OCI-LY7 (cell line): ENCODE measurements around the gene CD300E. TPM values are rescaled to one million over a fixed set of nuclear protein-coding genes. Genes with fewer than 3 reads are reported as not detected.

Source experiments
- BruUV-seq: library from RNA; stranded (reverse); fragments of 400-500 nt; replicated peaks from 2 replicates; lab custom pipeline; 2021; lab: Mats Ljungman, UMichigan
- CTCF ChIA-PET: fragments of 300-600 bp; sonication (Branson Sonifier 250); formaldehyde crosslinking; loops from one replicate; lab custom pipeline; 2022; ENCODE audit warnings: antibody characterized with exemption; ENCODE audit not compliant: unreplicated experiment; lab: Charles Lee
- POLR2A ChIA-PET: fragments of 300-600 bp; sonication (Branson Sonifier 250); formaldehyde crosslinking; loops from one replicate; lab custom pipeline; 2022; ENCODE audit warnings: antibody characterized with exemption; lab: Charles Lee
- DNase-seq: peaks from one replicate; pipeline ENCODE4 v3.0.0-alpha.2; 2015; ENCODE audit warnings: low spot score
- H2AFZ ChIP-seq: fragments of 200-600 bp; sonication (generic), shearing (Covaris generic); 2 replicates; pipeline ENCODE4 v1.6.1; 2014; ENCODE audit warnings: mild to moderate bottlenecking, antibody characterized with exemption, low read length, moderate library complexity
- H3K27ac ChIP-seq: fragments of 200-600 bp; sonication (generic); 2 replicates; pipeline ENCODE4 v1.5.1; 2014; ENCODE audit warnings: mixed run types, low read depth, mild to moderate bottlenecking, moderate library complexity, low read length, inconsistent platforms; ENCODE audit not compliant: poor library complexity, severe bottlenecking
- H3K36me3 ChIP-seq: fragments of 200-600 bp; sonication (generic); 2 replicates; pipeline ENCODE4 v1.6.1; 2014; ENCODE audit warnings: mild to moderate bottlenecking, antibody characterized with exemption, low read length, moderate library complexity, mixed read lengths; ENCODE audit not compliant: insufficient read depth
- H3K4me1 ChIP-seq: fragments of 200-600 bp; sonication (generic); 2 replicates; pipeline ENCODE4 v1.5.1; 2014; ENCODE audit warnings: mild to moderate bottlenecking, low read length; ENCODE audit not compliant: insufficient read depth, poor library complexity, severe bottlenecking
- H3K4me2 ChIP-seq: fragments of 200-600 bp; sonication (generic); 2 replicates; pipeline ENCODE4 v1.6.1; 2014; ENCODE audit warnings: mild to moderate bottlenecking, low read length
- H3K4me3 ChIP-seq: fragments of 200-600 bp; sonication (generic); 2 replicates; pipeline ENCODE4 v1.5.1; 2014; ENCODE audit warnings: mild to moderate bottlenecking, low read depth, low read length; ENCODE audit not compliant: poor library complexity, severe bottlenecking
- H3K79me2 ChIP-seq: fragments of 200-600 bp; sonication (generic); 2 replicates; pipeline ENCODE4 v1.6.1; 2016; ENCODE audit warnings: low read depth, mild to moderate bottlenecking, low read length, moderate library complexity, mixed read lengths; ENCODE audit not compliant: insufficient read depth
- H3K9me2 ChIP-seq: fragments of 200-600 bp; sonication (generic); 2 replicates; pipeline ENCODE4 v1.6.1; 2016; ENCODE audit warnings: mild to moderate bottlenecking, low read length, mixed read lengths; ENCODE audit not compliant: insufficient read depth
- H3K9me3 ChIP-seq: fragments of 200-600 bp; sonication (generic); 2 replicates; pipeline ENCODE4 v1.6.1; 2014; ENCODE audit warnings: mild to moderate bottlenecking, mixed run types, low read length, mixed read lengths
- H4K20me1 ChIP-seq: fragments of 200-600 bp; sonication (generic); 2 replicates; pipeline ENCODE4 v1.6.1; 2014; ENCODE audit warnings: mild to moderate bottlenecking, antibody characterized with exemption, low read length, moderate library complexity, mixed read lengths; ENCODE audit not compliant: insufficient read depth
- EZH2phosphoT487 ChIP-seq: fragments of 200-600 bp; sonication (generic); IDR thresholded peaks from 2 replicates; pipeline ENCODE4 v1.6.1; 2018; ENCODE audit warnings: low read depth, borderline replicate concordance, mild to moderate bottlenecking, mixed run types, antibody characterized with exemption, low read length, moderate library complexity, mixed read lengths
- intact Hi-C: fragments of 100-400 bp; cut with micrococcal nuclease; formaldehyde crosslinking; loops from one replicate; pipeline ENCODE4 v1.10.0; 2022; ENCODE audit not compliant: unreplicated experiment
- total RNA-seq, 2 experiments: library from RNA; depleted of rRNA in 1 of 2; stranded (reverse); fragments of >200 nt in 1 of 2; shearing (Covaris generic) in 1 of 2; gene quantifications; 2 replicates each; pipeline ENCODE4 v1.2.3, GENCODE V29; 2014 to 2022
- TF ChIP-seq, protein P1 (sequence below): fragments of 200-600 bp; sonication (generic); conservative IDR thresholded peaks from 2 replicates; pipeline ENCODE4 v1.5.1; 2014; ENCODE audit warnings: mild to moderate bottlenecking, antibody characterized with exemption, low read length, moderate library complexity, mixed read lengths

Gene CD300E
- total RNA-seq, 2 experiments from 2014 or later: not detected

DNA sequence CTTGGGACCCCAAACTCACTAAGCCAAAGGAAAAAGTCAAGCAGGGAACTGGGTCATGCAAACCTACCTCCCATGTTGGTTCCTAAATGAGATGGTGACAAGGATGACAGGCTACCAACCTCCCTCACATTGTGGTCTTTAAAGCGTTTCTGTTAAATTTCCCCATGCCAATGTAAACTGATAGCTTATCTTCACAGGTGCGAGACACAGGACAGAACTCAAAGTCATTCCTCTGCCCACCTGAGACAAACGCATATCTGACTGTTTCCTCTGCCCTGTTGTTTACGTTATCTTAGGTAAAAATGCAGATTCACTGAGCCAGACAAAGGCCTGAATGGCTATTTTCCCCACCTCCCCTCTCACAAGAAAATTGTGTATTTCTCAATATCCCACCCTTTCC, 19.0 kb upstream of the CD300E start:
- Histone ChIP-seq H3K79me2 (no peaks in the 10 kb centered on the region), H3K9me2 (no peaks in the 10 kb centered on the region), H4K20me1 (no peaks in the 10 kb centered on the region), H3K4me2 (no peak overlapping the region), H3K4me1 (peaks cover 15% of the 10 kb centered on the region), H2AFZ (no peak overlapping the region), H3K4me3 (no peak overlapping the region), H3K9me3 (no peaks in the 10 kb centered on the region), H3K36me3 (no peaks in the 10 kb centered on the region), H3K27ac (no peak overlapping the region)
- BruUV-seq: no TSS peak
- ChIA-PET CTCF (no interaction called here), POLR2A (interaction anchor here (0.6 kb wide), 1 partner anchor 1685 kb away, joined by 3 read pairs; no protein-coding TSS in a partner anchor)
- no peak for DNase-seq
- intact Hi-C loops: no loop called here
- TF ChIP-seq EZH2phosphoT487: no peak
- TF ChIP-seq, protein P1, sequence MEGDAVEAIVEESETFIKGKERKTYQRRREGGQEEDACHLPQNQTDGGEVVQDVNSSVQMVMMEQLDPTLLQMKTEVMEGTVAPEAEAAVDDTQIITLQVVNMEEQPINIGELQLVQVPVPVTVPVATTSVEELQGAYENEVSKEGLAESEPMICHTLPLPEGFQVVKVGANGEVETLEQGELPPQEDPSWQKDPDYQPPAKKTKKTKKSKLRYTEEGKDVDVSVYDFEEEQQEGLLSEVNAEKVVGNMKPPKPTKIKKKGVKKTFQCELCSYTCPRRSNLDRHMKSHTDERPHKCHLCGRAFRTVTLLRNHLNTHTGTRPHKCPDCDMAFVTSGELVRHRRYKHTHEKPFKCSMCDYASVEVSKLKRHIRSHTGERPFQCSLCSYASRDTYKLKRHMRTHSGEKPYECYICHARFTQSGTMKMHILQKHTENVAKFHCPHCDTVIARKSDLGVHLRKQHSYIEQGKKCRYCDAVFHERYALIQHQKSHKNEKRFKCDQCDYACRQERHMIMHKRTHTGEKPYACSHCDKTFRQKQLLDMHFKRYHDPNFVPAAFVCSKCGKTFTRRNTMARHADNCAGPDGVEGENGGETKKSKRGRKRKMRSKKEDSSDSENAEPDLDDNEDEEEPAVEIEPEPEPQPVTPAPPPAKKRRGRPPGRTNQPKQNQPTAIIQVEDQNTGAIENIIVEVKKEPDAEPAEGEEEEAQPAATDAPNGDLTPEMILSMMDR: no peak

DNA sequence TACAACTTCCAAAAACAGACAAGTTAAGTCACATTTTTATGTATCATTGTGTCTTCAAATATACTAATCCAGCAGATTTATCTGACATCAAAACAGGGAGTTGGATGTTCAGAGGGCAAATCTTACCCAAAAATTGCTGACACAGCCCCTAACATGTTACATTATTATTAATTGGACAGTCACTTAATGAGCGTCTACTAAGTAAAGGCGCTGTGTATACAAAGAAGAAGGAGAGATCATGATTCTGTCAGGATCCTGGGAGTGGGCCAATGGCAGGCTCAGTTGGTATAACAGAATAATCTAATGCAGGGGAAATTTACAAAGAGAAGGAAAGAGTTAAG, 18.4 kb upstream of the CD300E start:
- intact Hi-C loops: no loop called here
- no TSS peak for BruUV-seq
- no peaks in the 10 kb centered on the region for H3K79me2 ChIP-seq
- DNase-seq: no peak
- no peaks in the 10 kb centered on the region for H4K20me1 ChIP-seq
- H3K9me2 ChIP-seq: no peaks in the 10 kb centered on the region
- CTCF ChIA-PET: no interaction called here
- H3K36me3 ChIP-seq: no peaks in the 10 kb centered on the region
- POLR2A ChIA-PET: interaction anchor here (0.6 kb wide), 1 partner anchor 142 kb away, joined by 4 read pairs; no protein-coding TSS in a partner anchor
- TF ChIP-seq, protein P1: no peak
- no peak for TF ChIP-seq EZH2phosphoT487
- H3K4me3 ChIP-seq: no peak overlapping the region
- peaks cover 15% of the 10 kb centered on the region for H3K4me1 ChIP-seq
- no peak overlapping the region for H3K4me2 ChIP-seq
- no peaks in the 10 kb centered on the region for H3K9me3 ChIP-seq
- H2AFZ ChIP-seq: no peak overlapping the region
- H3K27ac ChIP-seq: no peak overlapping the region

DNA sequence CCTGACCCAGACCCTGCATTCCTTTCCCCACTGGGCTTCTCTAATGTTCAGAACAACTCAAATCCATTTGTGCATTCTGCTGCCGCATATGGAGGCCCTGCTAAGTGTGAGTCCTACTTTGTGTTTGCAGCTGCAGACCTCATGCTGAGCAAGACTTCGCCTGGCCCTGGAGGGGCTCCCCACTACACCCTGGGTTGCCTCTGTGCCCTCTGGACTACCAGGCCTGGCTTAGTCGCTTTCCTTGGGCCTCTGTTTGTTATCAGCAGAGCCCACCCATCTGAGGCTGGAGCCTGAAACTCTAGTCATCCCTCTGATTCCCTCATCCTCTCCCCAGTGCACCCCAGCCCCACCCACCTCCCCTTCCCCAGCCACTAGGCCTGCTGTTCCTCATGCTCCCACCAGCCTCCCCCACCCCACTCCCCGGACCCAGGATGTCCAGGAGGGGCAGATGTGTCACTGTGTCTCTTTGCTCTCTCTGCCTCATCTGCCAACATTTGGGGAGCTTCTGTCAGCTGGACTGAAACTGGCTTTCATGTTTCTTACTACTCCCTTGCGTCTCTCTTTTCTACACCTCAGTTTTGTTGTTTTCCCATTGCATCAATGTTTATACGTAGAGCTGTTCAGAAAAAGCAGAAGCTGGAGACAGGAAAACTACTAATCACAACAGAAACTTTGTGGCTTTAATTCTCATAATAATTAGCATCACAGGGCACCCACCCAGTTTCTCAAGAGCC, 17.9 kb upstream of the CD300E start:
- intact Hi-C loops: no loop called here
- Histone ChIP-seq H3K4me2 (no peak overlapping the region), H2AFZ (no peak overlapping the region), H3K79me2 (no peaks in the 10 kb centered on the region), H3K9me2 (no peaks in the 10 kb centered on the region), H3K27ac (no peak overlapping the region), H4K20me1 (no peaks in the 10 kb centered on the region), H3K4me1 (peaks cover 15% of the 10 kb centered on the region), H3K9me3 (no peaks in the 10 kb centered on the region), H3K4me3 (no peak overlapping the region), H3K36me3 (no peaks in the 10 kb centered on the region)
- no TSS peak for BruUV-seq
- POLR2A ChIA-PET: interaction anchor here (0.6 kb wide), 1 partner anchor 142 kb away, joined by 4 read pairs; no protein-coding TSS in a partner anchor
- CTCF ChIA-PET: no interaction called here
- TF ChIP-seq, protein P1: no peak
- no peak for TF ChIP-seq EZH2phosphoT487
- DNase-seq: no peak
